GM20000 (cell line): ENCODE data around the gene GPR171.

Experiments used
- DNase-seq: peaks from one replicate; pipeline ENCODE4 v3.0.0; 2012; ENCODE audit warnings: low spot score
- CTCF ChIP-seq: IDR thresholded peaks from 2 replicates; pipeline ENCODE4 v1.5.1; 2012; ENCODE audit warnings: mild to moderate bottlenecking, control low read depth; ENCODE audit errors: extremely low read depth, missing control alignments

Gene GPR171

GRCh38 chr3:151201051-151201730 lies 1.8 kb downstream of the GPR171 start:
- DNase-seq, result no peak
- no peak for TF ChIP-seq CTCF

- no peak for DNase-seq
- TF ChIP-seq CTCF, result no peak
These were observed 2.4 kb downstream of the GPR171 start for GRCh38 chr3:151200586-151200985.

- no peak for DNase-seq
- TF ChIP-seq CTCF, result no peak
These were observed 3.2 kb downstream of the GPR171 start for GRCh38 chr3:151199554-151200438.

GRCh38 chr3:151198849-151199248 lies 4.2 kb downstream of the GPR171 start:
- DNase-seq, result no peak
- no peak for TF ChIP-seq CTCF

GRCh38 chr3:151197981-151198767 lies 4.8 kb downstream of the GPR171 start:
- no peak for TF ChIP-seq CTCF
- no peak for DNase-seq

GRCh38 chr3:151197228-151197627 lies 5.8 kb downstream of the GPR171 start:
- DNase-seq, result no peak
- TF ChIP-seq CTCF, result no peak
